Measurements from ENCODE around the gene GABRE. TPM values are rescaled to one million over a fixed set of nuclear protein-coding genes. Genes with fewer than 3 reads are reported as not detected.

The GABRE gene
- total RNA-seq, 1 donor from 2014 or later = 0.88 TPM

- Histone ChIP-seq H3K4me3 (ENCODE audit: low read depth, low read length) (no peak overlapping the region), H3K36me3 (ENCODE audit: control insufficient read depth, insufficient read depth, low read length) (no peaks in the 10 kb centered on the region), H3K27me3 (ENCODE audit: control insufficient read depth, insufficient read depth, low read length) (no peaks in the 10 kb centered on the region)
- TF ChIP-seq, protein P1, sequence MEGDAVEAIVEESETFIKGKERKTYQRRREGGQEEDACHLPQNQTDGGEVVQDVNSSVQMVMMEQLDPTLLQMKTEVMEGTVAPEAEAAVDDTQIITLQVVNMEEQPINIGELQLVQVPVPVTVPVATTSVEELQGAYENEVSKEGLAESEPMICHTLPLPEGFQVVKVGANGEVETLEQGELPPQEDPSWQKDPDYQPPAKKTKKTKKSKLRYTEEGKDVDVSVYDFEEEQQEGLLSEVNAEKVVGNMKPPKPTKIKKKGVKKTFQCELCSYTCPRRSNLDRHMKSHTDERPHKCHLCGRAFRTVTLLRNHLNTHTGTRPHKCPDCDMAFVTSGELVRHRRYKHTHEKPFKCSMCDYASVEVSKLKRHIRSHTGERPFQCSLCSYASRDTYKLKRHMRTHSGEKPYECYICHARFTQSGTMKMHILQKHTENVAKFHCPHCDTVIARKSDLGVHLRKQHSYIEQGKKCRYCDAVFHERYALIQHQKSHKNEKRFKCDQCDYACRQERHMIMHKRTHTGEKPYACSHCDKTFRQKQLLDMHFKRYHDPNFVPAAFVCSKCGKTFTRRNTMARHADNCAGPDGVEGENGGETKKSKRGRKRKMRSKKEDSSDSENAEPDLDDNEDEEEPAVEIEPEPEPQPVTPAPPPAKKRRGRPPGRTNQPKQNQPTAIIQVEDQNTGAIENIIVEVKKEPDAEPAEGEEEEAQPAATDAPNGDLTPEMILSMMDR (IDR thresholded peaks at IDR 0.05; ENCODE audit: insufficient read depth, low read length, poor library complexity, severe bottlenecking) = no peak
- DNase-seq (ENCODE audit: low read depth) = peak; percentile 79
Observed at GRCh38 chrX:151984328-151984727, 9.9 kb upstream of the GABRE start.

- Histone ChIP-seq H3K27me3 (ENCODE audit: control insufficient read depth, insufficient read depth, low read length) (no peaks in the 10 kb centered on the region), H3K36me3 (ENCODE audit: control insufficient read depth, insufficient read depth, low read length) (no peaks in the 10 kb centered on the region), H3K4me3 (ENCODE audit: low read depth, low read length) (no peak overlapping the region)
- DNase-seq (ENCODE audit: low read depth) = peak; percentile 59
- TF ChIP-seq, protein P1 (IDR thresholded peaks at IDR 0.05; ENCODE audit: insufficient read depth, low read length, poor library complexity, severe bottlenecking) = no peak
Observed at GRCh38 chrX:151983186-151983585, 8.7 kb upstream of the GABRE start.

GRCh38 chrX:151982222-151982621, 7.7 kb upstream of the GABRE start:
- TF ChIP-seq, protein P1 (IDR thresholded peaks at IDR 0.05; ENCODE audit: insufficient read depth, low read length, poor library complexity, severe bottlenecking) = no peak
- Histone ChIP-seq H3K36me3 (ENCODE audit: control insufficient read depth, insufficient read depth, low read length) (no peaks in the 10 kb centered on the region), H3K4me3 (ENCODE audit: low read depth, low read length) (no peak overlapping the region), H3K27me3 (ENCODE audit: control insufficient read depth, insufficient read depth, low read length) (no peaks in the 10 kb centered on the region)
- peak; percentile 35 for DNase-seq (ENCODE audit: low read depth)

- H3K27me3 ChIP-seq (ENCODE audit: control insufficient read depth, insufficient read depth, low read length) = no peaks in the 10 kb centered on the region
- DNase-seq (ENCODE audit: low read depth) = no peak
Observed at GRCh38 chrX:151981129-151981528, 6.7 kb upstream of the GABRE start.

GRCh38 chrX:151977923-151978322, 3.4 kb upstream of the GABRE start:
- DNase-seq (ENCODE audit: low read depth) = no peak
- H3K27me3 ChIP-seq (ENCODE audit: control insufficient read depth, insufficient read depth, low read length) = no peaks in the 10 kb centered on the region
- no peak overlapping the region for H3K4me3 ChIP-seq (ENCODE audit: low read depth, low read length)
- H3K36me3 ChIP-seq (ENCODE audit: control insufficient read depth, insufficient read depth, low read length) = no peaks in the 10 kb centered on the region
- TF ChIP-seq, protein P1 (IDR thresholded peaks at IDR 0.05; ENCODE audit: insufficient read depth, low read length, poor library complexity, severe bottlenecking) = no peak

More at GRCh38 chrX:151981129-151981528, 6.7 kb upstream of the GABRE start:
- Histone ChIP-seq H3K36me3 (ENCODE audit: control insufficient read depth, insufficient read depth, low read length) (no peaks in the 10 kb centered on the region), H3K4me3 (ENCODE audit: low read depth, low read length) (no peak overlapping the region)
- TF ChIP-seq, protein P1 (IDR thresholded peaks at IDR 0.05; ENCODE audit: insufficient read depth, low read length, poor library complexity, severe bottlenecking) = no peak

DNA sequence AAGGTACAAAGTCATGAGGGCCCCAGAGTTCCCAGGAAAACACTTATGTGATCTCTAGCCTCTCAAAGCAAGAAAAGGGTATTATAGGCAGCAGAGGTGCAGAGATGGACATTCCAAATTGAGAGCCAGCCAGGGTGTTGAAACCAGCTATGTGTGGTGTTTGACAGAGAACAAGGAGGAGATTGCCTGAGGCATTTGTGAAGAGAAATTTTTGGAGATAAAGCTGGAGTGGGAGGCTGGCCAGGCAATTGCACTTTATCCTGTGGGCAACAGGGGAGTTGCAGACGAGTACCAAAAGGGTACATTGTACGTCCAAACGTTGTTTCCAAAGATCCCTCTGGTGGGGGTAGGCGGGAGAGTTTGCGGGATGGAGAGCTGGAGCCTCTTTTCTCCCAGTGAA, 2.5 kb upstream of the GABRE start:
- DNase-seq (ENCODE audit: low read depth) = no peak
- TF ChIP-seq, protein P1 (IDR thresholded peaks at IDR 0.05; ENCODE audit: insufficient read depth, low read length, poor library complexity, severe bottlenecking) = no peak
- no peak overlapping the region for H3K4me3 ChIP-seq (ENCODE audit: low read depth, low read length)
- no peaks in the 10 kb centered on the region for H3K36me3 ChIP-seq (ENCODE audit: control insufficient read depth, insufficient read depth, low read length)
- no peaks in the 10 kb centered on the region for H3K27me3 ChIP-seq (ENCODE audit: control insufficient read depth, insufficient read depth, low read length)

Data from kidney epithelial cell (primary cell).